Esophagus mucosa (tissue), 1 donor: ENCODE results near the gene TANGO2. TPM values are rescaled to one million over a fixed set of nuclear protein-coding genes. Genes with fewer than 3 reads are reported as not detected.

Experiments used
- ATAC-seq: fragments of 200-7000 bp; cut with Tn5 transposase; one replicate; pipeline ENCODE4 v1.9.1; 2020
- total RNA-seq: library from RNA; stranded (reverse); gene quantifications from one replicate; pipeline ENCODE4 v1.2.4, GENCODE V29; 2023
- donor health status: DM: yes; HTN: yes; CAD: no.

Gene TANGO2
- total RNA-seq, 1 donor from 2014 or later = 10.6 TPM

DNA sequence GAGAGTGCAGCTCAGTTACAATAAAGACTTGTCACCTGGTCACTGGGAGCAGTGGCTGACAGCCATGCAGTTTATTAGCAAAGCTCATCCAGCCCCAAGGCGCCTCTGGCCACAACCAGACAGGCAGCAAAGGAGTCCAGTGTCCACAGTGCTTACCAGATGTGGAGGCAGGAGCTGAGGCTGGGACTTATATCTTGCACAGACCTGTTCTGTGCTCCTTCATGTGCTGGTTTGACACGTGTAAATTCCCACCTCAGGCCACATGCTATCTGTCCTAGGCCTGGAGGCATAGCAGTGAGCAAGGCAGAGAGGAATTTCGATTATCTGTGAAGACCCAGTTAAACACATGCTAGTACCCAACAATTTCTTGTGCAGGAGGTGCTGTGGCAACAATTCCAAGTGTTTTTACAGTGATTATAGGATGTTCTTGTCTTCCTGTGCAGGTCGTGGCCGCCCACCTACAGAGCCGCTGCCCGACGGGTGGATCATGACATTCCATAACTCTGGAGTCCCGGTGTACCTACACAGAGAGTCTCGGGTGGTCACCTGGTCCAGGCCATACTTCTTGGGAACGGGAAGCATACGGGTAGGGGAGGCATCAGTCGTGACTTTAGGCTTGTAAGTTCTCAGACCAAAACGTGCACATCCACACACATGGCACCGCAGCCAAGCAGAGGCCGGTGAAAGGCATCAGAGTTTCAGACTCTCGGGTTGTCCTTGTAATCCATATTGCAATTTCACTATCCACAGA, 68.5 kb downstream of the TANGO2 start:
- no peak for ATAC-seq

DNA sequence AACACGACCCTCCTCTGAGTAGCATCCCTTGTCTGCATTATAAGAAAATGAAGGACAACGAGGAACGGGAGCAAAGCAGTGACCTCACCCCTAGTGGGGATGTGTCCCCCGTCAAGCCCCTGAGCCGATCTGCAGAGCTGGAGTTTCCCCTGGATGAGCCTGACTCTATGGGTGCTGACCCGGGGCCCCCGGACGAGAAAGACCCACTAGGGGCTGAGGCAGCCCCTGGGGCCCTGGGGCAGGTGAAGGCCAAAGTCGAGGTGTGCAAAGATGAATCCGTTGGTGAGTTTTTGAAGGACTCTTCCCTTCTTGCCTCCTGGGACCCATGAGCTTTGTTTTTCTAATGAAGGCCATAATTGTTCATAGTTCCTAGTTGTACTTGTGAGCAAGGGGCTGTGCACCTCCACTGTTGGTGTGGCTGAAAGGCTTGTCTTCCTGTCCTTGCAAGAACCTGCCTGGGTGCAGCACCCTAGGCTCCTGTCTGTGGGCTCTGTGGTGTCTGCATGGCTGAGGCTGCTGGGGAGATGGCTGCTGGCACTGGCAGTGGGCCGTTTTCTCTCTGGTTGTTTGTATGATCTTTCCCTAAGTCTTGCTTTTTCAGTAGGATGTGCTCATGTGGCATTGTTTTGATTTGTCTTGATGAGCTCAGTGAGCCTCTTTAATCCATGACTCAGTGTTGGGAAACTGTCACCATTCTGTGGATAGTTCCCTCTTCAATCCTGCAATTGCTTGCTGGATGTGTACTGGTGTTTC, 69.2 kb downstream of the TANGO2 start:
- ATAC-seq = peak; percentile 21

DNA sequence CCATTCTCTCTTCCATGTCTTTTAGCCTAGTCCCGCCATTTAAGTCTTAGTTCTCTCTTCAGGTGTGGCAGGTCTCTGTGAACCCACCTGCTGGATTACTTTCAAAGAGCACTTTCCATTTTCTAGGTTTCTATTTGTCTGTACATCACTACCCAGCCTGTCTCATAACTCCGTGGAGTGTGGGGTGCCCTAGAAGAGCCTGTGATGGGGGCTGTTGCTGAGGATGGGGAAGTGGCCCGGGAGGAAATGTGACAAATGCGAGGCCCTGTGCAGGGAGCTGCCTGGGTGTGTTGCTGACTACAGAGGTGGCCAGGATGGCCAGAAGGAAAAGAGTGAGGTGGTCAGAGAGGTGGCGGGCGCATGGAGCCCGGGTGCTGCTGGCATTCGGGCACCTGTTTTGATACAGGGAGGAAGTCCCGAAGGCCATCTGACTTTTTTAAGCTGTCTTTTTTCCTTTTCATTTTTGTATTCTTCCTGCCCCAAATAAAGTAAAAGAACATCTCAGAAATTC, 69.9 kb downstream of the TANGO2 start:
- no peak for ATAC-seq

DNA sequence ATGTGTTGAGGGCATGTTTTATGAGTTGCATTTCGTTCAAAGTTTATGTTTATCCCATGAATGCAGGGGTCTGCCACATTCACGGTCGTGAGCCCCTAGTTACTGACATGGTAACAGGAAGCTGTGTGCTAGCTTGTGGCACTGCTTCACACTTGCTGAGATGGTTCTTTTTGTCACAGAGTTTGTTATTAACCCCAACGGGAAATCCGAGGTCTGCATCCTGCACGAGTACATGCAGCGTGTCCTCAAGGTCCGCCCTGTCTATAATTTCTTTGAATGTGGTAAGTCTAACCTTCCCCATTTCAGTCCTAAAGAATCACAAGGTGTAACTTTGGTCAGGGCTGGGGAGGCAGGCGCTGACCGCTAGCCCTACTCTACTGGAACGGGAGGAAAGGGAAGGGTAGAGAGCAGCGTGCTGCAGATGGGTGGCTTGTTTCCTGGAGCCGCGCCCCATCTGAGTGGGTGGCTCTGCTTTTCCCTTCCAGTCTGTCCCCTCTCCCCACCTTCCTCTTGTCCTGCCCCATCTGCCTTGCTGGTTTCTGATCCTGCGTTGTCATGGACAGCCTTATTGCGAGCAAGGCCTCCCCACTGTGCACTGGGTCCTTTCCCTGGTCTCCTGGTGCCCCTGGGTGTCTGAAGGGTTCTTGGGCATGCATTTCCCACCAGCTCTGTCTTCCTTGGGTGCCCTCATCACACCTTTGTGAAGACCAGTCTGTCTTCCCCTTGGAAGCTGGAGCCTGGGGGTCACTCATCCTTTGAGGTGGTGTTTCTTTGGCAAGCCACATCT, 71.0 kb downstream of the TANGO2 start:
- peak; percentile 6 for ATAC-seq

DNA sequence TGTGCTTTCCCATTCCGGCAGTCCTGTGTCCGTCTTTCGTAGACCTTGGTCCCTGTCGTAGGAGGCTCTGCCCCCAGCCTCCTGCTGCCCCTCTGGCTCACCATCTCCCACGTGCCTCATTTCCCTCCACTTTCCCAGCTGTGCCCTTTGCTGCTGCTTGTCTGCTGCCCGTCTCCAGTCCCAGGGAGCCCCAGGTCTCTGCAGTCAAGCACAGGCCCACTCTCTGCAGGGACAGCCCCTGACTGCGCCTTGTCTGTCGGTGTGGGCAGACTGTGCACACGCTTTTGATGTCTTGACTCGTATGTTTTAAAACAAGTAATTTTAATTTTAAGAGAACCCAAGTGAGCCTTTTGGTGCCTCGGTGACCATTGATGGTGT, 71.6 kb downstream of the TANGO2 start:
- no peak for ATAC-seq

DNA sequence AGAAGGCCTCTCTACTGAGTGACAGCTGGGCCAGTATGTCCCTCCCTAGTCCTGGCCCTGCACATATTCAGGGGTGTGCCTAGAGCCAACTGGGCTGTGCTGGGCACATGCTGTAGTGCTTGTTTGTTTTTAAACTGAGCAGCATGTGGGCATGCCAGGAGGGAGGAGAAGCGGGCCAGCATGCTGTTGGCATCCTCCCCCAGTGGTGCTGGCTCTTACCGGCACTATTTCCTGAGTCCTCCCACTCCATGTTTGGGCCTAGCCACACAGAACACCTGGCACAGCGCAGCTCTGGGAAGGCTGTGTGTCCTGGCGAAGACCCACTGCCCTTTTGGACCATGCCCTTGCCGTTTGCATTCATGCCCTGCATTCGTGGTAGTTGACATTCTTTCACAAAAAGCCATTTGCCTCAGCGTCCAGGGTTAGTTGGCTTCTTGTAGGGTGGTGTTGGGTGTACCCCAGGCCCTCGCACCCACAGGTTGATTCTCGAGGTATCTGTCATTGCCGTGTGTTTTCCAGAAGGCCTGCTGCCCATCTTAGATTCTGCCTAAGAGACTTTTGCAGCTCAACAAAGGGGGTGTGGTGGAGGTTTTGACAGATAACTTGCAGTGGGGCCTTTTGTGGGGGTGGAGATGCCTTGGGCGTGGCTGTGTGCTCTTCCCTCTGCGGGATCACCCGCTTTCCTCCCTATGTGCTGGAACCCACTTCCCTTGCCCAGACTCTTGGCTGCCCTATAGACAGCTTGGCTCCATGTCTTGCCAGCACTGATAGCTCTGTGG, 72.7 kb downstream of the TANGO2 start:
- ATAC-seq = no peak

DNA sequence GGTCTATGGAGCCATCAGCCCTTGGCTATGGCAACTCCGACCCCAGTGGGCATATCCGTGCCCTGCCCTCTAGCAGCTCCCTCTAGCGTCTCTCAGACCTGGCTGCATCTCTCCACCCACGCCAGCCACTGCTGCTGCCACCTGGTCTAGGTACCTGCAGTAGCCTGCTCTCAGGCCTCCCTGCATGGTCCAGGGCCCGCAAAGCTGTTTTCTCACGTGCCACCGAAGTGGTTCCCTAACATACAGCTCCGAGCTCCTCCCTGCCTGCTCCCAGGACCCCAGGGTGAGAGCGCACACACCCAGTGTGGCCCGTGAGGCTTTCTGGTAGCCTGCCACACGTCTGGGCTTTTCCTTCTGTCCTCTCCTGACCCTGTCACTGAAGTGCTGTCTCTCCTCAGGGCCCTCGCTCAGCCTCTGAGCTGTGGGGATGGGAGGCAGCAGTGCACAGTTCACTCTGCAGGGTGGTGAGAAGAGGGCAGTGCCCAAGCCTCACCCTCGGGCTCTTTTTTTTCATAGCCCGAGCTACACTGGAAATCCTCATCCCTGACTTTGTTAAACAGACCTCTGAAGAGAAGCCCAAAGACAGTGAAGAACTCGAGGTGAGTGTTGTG, 73.4 kb downstream of the TANGO2 start:
- ATAC-seq = peak; percentile 12

DNA sequence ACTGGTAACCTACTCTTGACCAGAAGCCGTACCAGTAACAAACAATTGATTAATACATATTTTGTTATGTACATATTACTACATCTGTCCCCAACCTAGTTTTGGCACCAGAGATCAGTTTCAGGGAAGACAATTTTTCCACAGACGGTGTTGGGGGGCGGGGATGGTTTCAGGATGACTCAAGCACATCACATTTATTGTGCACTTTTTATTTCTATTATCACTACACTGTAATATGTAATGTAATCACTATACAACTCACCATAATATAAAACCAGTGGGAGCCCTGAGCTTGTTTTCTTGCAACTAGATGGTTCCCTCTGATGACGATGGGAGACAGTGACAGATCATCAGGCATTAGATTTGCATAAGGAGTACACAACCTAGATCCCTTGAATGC, 74.6 kb downstream of the TANGO2 start:
- no peak for ATAC-seq

DNA sequence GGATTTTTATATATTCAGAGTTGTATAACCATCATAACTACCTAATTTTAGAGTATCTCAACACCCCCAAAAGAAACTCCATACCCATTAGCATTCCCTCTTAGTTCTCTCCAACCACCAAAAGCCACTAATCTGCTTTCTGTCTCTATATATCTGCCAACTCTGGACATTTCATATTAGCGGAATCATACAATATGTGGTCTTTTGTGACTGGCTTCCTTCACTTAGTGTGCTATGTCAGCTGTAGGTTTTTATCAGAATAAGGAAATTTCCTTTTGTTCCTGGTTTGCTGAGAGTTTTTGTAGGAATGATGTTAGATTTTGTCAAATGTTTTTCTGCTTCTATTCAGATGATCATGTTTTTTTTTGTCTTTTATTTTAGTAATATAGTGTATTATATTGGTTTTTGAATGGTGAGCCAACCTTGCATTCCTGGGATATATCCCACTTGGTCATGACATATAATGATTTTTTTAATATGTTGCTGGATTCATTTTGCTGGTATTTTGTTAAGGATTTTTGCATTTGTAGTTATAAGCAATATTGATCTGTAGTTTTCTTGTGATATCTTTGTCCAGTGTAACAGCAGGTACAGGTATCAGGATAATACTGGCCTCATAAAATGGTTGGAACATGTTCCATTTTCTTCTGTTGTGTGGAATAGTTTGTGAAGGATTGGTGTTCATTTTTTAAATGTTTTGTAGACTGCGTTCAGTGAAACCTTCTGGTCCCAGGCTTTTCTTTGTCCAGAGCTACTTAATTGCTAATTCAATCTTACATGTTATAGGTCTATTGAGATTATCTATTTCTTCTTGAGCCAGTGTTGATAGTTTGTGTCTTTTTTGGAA, 75.9 kb downstream of the TANGO2 start:
- ATAC-seq = no peak

DNA sequence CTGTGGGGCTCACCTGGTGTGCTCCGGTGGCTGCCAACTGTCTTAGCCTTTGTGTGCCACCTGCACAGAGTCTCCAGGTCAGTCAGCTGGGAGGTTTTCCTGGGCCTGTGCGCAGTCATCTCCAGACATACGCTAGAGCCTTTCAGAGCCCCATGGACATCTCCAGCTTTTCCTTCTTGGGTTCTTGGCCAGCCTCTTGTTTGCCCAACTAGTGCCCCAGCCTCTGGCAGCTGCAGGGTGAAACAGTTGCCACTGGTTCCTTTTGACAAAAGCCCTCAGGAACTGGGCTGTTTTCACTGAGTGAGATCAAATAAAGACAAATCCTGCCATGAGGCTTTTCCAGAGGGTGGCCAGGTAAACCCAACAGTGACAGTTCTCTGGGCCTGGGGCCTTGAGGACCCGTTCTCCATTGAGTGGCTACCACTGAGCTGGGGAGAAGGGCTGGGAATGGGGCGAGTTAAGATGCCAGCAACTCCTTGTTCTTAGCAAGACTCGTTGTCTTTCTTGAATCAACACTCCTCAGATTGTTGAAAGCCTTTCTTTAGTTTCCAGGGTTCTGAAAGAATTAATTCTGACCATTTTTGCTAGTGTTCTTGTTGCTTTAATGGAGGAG, 78.3 kb downstream of the TANGO2 start:
- no peak for ATAC-seq

DNA sequence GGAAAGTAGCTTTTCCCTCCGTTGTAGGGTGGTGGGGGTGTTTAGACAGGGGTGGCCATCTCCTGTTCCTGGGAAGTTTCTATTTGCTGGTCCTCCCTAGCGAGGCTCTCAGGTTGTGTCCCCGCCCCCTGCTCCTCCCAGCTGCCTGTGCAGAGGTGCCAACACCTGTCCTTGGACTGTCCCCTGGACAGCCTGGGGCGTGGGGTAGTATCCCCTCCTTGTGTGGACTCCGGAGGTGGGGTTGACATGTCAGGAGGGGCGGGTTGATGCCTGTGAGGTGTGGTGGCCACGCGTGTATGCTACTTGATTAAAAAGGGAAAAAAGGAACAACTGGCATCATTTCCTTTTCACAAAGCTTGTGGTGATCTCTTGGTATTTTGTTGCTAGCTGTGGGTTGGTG, 80.7 kb downstream of the TANGO2 start:
- ATAC-seq = no peak

DNA sequence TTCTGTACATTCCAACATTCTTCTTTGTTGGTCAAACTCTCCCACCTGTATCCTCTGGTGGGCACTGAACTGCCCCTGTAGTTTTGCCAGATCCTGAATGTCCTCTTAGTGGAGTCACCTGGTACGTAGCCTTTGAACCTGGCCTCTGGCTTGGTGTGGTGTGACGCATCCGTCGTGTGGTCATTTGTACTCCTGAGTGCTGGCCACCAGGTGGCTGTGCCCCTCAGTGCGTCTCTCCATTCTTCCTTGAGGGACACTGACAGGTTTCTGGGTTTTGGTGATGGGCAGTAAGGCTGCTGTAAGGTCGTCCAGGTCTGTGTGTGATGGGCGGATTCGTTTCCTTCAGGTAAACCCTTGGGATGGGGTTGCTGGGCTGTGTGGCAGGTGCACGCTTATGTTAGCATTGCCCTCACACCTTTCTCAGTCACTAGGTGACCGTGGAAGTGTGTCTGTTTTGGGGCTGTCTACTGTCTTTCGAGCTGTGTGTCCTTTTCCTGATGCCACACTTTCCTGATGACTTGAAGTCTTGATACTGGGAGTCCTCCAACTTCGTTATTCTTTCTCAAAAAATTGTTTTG, 81.4 kb downstream of the TANGO2 start:
- ATAC-seq = no peak

DNA sequence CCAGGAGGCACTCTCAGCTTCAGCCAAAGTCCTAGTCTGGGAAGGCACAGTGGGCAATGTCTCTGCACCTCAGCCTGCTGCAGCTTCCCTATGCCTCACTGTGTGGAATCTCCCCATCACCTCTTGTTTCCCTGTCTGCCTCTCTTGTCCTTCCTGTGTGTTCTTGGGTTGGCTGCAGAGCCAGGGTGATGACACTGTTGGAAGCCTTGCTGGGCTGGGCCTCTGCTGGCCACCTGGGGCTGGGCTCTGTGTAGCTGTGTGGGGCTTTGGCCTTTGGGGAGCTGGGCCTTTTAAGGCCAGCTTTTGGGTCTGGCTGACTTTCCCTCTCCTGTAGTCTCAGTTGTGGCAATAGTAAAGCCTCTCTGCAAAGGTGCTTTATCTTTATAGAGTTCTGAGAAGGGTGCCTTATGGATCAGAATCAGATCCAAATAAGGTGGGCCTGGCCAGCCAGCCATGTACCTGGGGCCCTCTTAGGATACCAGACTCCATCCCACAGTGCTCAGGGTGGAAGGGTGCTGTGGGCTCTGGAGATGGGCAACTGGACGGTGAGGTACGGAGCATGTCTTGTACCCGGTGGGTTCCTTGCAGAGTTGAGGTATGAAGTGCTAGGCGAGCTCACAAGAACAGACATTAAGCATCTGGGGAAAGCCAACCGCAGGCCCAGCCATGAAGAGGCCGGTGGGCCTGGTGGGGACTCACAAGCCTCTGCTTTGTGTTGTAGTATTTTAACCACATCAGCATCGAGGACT, 84.7 kb downstream of the TANGO2 start:
- no peak for ATAC-seq

DNA sequence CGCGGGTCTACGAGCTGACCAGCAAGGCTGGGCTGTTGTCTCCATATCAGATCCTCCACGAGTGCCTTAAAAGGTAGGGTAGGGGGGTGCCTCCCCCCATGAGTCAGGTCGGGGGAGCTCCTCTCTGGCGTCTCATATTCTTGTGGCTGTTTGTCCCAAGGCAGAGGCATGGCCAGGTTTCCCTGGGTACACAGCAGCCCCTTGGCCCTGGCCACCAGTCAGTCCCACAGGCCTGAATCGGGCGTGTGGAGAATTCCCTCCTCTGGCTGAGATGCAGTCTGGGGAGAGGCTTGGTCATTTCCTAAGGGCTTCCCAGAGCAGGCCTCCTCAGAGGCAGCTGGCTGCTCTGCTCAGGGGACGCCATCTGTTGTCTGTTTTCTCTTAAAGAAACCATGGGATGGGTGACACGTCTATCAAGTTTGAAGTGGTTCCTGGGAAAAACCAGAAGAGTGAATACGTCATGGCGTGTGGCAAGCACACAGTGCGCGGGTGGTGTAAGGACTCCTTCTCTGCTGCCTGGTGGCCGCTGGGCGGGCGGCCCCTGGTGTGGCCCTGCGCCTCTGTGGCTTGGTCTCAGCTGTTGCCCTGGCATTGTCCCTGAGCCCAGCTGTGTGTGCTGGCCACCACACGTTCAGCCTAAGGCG, 85.4 kb downstream of the TANGO2 start:
- no peak for ATAC-seq

DNA sequence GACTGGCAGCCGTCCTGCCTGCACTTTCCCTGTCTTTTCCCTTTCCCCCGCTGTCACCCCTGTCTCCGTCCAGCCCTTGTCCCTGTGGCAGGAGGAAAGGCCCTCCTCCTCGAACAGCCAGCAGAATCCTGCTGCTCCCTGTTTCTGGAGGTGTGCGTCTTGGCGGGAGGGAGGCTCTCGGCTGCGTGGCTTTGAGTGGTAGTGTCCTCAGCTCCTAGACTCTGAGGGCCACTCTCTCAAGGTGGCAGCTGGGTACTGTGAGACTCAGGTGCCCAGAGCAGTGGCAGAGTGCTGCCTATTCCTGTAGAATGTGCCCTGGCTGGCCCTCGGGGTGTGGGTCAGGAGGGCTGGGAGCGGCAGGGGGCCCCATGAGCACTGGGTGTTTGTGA, 85.9 kb downstream of the TANGO2 start:
- no peak for ATAC-seq

DNA sequence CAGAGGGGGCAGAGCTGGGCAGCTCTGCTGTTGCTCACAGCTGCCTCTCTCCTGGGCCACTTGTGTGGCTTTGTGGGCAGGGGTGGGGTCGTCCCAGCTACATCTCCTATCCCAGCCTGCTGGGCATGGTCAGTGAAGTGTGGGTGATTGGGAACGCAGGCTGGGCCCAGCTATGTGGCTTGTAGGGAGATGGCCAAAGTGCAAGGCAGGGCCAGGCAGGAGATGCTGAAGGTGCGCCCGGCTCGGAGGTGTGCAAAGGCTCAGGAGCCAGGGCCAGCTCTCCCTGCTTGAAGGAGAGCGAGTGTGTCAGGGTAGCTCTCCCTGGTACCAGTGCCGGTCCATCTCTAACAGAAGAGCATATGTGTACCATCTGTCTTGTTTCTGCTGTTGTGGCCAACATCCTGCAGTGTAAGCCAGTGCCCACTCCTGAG, 86.6 kb downstream of the TANGO2 start:
- ATAC-seq = no peak

DNA sequence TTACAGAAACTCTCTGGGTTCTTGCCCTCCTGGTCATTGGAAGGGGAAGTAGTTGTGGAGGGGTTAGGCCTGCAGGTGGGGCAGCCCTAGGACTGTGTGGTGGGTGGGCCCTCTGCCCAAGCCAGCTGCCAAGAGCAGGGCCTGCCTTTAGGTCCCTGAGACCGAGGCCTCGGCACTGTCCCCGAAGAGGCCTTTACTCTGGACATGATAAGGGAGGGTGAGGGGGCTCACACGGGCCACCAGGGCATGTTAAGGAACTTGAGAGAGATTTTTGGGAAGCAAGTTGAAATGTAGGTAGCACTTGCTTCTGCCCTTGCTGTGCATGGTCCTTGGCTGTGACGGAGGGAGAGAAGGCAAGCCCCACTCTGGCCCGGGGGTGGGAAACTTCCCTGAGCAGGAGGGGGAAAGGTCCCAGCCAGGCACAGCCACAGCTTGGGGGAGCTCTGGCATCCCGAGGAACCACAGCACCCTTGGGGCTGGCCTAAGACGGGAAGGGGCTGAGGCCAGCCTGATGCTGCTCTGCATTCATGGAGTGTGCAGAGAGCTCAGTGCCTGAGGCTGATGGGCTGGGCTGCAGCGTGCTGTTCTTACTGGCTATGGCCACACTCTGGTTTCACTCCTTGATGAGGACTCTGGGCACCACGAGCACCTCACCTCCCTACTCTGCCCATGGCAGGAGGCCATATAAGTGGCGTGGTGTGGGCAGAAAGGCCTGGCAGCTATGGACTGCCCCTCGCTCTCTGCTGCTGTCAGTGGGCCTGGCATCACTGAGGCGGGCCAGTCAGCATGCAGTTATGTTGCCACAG, 87.2 kb downstream of the TANGO2 start:
- no peak for ATAC-seq

DNA sequence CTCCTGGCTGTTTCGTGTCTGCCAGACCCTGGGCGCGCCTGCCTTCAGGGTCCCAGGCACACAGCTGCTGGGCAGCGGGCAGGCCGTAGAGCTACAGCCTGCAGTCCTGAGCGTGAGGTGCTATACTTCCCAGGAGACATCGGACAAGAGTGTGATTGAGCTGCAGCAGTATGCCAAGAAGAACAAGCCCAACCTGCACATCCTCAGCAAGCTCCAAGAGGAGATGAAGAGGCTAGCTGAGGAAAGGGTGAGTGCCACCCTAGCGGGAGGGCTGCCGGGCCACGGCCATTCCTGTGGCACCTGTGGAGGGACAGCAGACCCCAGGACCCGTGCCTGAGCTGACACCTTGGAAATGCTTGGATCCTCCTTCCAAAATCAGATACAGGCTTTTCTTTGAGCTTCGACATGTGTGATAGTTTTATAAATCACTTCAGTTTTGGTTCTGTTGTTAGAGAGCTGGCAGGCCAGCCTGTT, 87.9 kb downstream of the TANGO2 start:
- no peak for ATAC-seq
